Stimulated activated CD8-positive, alpha-beta memory T cell treated with anti-CD3 and anti-CD28 coated beads, Interleukin-4, amount 100 ng/mL, for 4 hours (primary cell): ENCODE results near the gene SLC41A3.
"Not testable (repeated sequence)": the region's sequence is repeated elsewhere in the genome, so short reads cannot be mapped to it uniquely, and the experiment has no call there.

ENCODE experiments used
- DNase-seq, 2 donors: peaks; one replicate each; pipeline ENCODE4 v3.0.0-alpha.2; 2020; ENCODE audit warnings: low read depth in 2 of 2, low spot score in 1 of 2

The SLC41A3 gene

GRCh38 chr3:126056681-126057500 lies 27.0 kb downstream of the SLC41A3 start:
- DNase-seq = no peak

- DNase-seq = no peak
These were observed 27.8 kb downstream of the SLC41A3 start for GRCh38 chr3:126056088-126056487.

- no peak for DNase-seq
These were observed 29.1 kb downstream of the SLC41A3 start for GRCh38 chr3:126054870-126055269.

GRCh38 chr3:126053949-126054569 lies 29.9 kb downstream of the SLC41A3 start:
- no peak for DNase-seq

- DNase-seq = no peak
These were observed 30.4 kb downstream of the SLC41A3 start for GRCh38 chr3:126053513-126053912.

GRCh38 chr3:126052196-126053058 lies 31.5 kb downstream of the SLC41A3 start:
- DNase-seq = no peak

GRCh38 chr3:126051741-126052140 lies 32.2 kb downstream of the SLC41A3 start:
- no peak for DNase-seq

GRCh38 chr3:126051234-126051633 lies 32.7 kb downstream of the SLC41A3 start:
- no peak for DNase-seq

GRCh38 chr3:126050626-126051025 lies 33.3 kb downstream of the SLC41A3 start:
- no peak for DNase-seq

GRCh38 chr3:126050050-126050392 lies 33.9 kb downstream of the SLC41A3 start:
- no peak for DNase-seq

GRCh38 chr3:126049289-126050049 lies 34.5 kb downstream of the SLC41A3 start:
- no peak for DNase-seq

- no peak for DNase-seq
These were observed 43.5 kb downstream of the SLC41A3 start for GRCh38 chr3:126040386-126040785.

- no peak for DNase-seq
These were observed 44.1 kb downstream of the SLC41A3 start for GRCh38 chr3:126039870-126040269.

- not testable (repeated sequence) for DNase-seq
These were observed 45.1 kb downstream of the SLC41A3 start for GRCh38 chr3:126038791-126039190.

GRCh38 chr3:126036056-126036549 lies 47.8 kb downstream of the SLC41A3 start:
- no peak for DNase-seq

- no peak for DNase-seq
These were observed 48.4 kb downstream of the SLC41A3 start for GRCh38 chr3:126035362-126036050.

- no peak for DNase-seq
These were observed 49.2 kb downstream of the SLC41A3 start for GRCh38 chr3:126034481-126035361.

- no peak for DNase-seq
These were observed 50.2 kb downstream of the SLC41A3 start for GRCh38 chr3:126033765-126034164.

- no peak for DNase-seq
These were observed 50.7 kb downstream of the SLC41A3 start for GRCh38 chr3:126033051-126033745.
